NCI-H1092 (cell line): Measurements from ENCODE around the gene TAF6L.
A peak's percentile ranks its signal among the peaks of the same experiment; 100 is the strongest.
"Not testable (repeated sequence)": the region's sequence is repeated elsewhere in the genome, so short reads cannot be mapped to it uniquely, and the experiment has no call there.

Experiments used
- DNase-seq: peaks from one replicate; lab custom pipeline; 2025; lab: John Stamatoyannopoulos, UW

TAF6L gene

DNA sequence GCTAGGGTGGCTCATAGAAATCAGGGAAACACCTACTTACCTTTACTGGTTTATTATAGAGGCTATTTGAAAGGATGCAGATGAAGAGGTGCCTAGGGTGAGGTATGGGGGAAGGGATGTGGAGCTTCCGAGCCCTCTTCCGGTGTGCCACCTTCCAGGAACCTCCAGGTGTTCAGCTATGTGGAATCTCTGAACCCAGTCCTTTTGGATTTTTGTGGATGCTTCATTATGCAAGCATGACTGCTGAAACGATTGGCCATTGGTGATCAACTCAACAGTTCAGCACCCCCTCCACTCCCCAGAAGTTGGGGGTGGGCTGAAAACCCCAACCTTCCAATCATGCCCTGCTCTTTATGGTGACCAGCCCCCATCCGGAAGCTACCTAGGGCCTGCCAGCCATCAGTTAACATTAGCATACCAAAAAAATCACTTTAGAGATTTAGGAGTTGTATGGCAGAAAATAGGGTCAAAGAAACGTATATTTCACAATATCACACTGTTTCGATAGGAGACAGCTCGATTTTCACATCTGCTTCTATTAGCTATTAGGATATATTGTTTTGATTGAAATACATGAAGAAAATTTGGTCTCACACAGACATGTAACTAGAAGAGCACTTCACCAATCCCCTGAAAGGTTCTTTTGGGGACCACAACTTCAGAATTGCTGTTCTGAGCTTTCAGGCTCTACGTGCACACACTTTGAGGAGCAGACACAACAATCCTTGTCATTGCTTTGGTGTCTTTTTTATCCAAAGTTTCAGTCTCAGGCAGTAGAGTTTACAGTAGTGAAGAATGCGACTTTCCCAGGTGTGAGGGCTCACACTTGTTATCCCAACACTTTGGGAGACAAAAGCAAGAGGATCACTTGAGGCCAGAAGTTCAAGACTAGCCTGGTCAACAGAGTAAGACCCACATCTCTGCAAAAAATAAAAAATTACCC lies 13.1 kb upstream of the TAF6L start:
- no peak for DNase-seq

DNA sequence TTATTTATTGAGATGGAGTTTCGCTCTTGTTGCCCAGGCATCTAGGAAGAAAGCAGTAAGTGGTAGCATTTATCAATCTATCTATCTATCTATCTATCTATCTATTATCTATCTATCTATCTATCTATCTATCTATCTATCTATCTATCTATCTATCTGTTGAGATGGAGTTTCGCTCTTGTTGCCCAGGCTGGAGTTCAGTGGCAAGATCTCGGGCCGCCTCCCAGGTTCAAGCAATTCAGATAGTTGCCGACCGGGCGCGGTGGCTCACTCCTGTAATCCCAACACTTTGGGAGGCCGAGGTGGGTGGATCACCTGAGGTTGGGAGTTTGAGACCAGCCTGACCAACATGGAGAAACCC lies 10.3 kb upstream of the TAF6L start:
- DNase-seq, result not testable (repeated sequence)

DNA sequence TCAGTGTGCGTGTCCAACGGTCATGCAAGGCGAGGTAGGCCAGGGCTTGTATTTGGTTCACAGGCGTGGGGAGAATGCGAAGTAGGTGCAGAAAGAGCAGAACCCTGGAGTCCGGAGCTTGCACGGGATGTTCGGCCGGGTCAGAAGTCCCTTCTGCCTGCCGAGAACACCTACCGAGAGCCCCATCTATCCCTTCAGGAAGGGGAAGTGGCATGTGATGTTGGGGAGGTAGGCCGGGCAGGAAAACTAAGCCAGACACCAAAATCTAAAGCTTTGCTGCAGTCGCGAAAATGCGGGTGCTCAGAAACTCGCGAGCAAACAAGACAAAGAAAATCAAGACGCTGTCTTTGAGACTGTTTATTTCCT lies 435 bp upstream of the TAF6L start:
- DNase-seq, result no peak

DNA sequence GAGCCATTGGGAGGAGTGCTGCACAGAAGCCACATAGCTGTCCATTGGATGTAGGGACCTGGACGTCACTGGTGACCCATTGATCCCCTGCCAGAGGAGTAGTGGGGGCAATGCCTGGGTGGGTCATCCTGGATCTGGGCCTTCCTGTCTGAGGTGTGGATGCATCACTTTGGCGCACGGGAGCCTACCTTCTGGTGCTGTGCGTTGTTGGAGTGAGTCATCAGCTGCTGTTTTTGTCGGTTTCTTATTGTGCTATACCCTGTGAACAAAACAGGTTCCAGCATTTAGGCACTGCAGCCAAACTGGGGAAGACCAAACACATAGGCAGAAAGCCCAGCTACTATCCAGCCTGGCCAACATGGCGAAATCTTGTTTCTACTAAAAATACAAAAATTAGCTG lies 3.2 kb downstream of the TAF6L start:
- no peak for DNase-seq

DNA sequence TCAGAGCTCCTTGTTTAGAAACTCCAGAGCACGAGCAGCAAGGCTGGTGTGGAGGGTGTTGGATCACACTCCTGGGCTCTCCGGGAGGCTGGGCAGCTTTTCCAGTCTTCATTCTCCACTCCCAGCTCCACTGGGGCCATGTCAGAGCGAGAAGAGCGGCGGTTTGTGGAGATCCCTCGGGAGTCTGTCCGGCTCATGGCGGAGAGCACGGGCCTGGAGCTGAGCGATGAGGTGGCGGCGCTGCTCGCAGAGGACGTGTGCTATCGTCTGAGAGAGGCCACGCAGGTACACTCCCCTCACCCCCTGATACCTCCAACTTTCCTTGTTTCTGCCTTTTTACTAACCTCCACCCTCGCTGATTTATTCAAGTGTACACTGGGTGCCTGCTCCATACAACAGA lies 4.5 kb downstream of the TAF6L start:
- DNase-seq, result no peak

DNA sequence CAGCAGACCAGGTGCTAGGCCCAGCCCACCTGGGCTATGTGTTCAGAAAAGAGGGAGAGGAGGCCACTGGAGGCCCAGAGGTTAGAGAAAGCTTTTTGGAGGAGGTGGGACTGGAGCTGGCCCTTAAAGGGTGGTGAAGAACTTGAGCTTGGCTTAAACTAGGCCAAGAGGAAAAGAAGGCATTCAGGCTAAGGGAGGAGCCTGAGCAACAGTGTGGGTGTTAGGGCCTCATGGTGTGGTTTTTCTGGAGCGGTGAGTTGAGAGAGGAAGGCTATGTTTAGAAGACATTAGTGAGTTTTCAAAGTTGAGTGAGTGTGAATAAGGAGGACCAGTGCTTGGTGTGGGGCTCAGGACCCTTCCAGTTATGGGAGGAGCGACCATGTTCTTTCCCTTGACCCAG lies 6.2 kb downstream of the TAF6L start:
- no peak for DNase-seq

DNA sequence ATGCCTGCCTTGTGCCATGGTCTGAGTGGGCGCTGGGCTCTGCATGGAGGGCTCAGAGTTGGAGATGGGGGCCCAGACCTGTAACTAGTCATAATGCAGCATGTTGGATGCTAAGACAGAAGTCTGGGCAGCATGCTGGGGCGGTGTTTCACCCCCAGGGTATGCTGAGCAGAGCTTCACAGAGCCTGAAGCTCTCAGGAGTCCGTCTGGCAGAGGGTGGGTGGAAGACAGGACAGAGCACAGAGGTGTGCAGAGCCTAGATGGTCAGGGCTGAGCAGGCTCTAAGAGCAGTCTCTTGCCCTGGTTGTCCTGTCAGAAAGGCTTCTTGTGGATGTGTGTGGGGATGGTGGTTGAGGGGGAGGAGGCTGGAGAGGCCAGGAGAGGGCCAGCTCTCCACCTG lies 7.2 kb downstream of the TAF6L start:
- no peak for DNase-seq

DNA sequence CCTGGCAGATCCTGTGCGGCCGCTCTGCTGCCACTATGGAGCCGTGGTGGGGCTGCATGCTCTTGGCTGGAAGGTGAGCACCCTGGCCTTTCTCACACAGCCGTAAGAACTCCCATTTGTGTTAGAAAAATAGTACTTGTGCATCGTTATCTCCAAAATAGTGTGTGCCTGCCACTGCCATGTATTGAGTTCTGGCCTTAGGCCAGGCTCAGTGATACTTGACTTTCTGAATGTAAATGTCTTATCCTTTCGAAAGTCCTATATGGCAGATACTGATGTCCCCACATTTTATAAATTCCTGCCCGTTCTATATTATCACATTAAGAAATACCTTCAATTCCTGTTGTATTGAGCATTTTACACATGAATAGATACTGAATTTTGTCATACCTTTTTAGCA lies 11.6 kb downstream of the TAF6L start:
- DNase-seq, result no peak

DNA sequence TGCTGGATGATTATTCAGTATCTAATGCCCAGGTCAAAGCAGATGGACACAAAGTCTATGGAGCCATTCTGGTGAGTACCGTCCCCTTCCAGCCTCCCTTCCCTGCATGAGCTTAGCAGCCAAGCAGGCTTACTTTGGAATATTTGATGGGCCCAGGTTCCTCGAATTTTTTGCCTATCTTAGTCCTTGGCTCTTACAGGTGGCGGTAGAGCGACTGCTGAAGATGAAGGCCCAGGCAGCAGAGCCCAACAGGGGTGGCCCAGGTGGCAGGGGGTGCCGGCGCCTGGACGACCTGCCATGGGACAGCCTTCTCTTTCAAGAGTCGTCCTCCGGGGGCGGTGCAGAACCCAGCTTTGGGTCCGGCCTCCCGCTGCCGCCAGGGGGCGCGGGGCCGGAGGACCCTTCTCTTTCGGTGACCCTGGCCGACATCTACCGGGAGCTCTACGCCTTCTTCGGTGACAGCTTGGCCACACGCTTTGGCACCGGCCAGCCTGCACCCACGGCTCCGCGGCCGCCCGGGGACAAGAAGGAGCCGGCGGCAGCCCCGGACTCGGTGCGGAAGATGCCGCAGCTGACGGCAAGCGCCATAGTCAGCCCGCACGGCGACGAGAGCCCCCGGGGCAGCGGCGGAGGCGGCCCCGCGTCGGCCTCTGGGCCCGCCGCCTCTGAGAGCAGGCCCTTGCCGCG lies 15.3 kb downstream of the TAF6L start:
- peak; percentile 82 for DNase-seq

DNA sequence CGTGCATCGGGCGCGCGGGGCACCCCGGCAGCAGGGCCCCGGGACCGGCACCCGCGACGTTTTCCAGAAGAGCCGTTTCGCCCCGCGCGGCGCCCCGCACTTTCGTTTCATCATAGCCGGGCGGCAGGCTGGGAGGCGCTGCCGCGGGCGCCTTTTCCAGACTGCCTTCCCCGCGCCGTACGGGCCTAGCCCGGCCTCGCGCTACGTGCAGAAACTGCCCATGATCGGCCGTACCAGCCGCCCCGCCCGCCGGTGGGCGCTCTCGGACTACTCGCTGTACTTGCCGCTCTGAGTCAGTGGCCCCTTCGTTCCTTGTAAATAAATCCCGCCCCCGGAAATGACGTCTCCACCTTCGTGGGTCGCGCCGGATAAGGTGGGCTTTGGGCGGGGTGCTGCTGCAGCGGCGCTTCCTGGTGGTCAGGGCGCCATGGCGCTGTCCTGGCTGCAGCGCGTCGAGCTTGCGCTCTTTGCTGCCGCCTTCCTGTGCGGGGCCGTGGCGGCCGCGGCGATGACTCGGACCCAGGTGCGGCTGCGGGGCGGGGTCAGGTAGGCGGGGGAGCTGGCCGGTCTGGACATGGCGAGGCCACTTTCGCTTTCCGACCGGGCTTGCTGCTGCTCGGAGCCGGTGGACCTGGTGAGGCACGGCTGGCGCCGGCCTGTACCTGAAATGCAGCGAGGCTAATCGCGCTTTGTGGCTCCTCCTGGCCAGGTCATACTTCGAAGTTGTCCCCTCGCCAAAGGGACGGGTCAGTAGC lies 16.0 kb downstream of the TAF6L start, which contains the start of gene TMEM179B:
TSS of gene TMEM179B (plus strand) at position 398 of the 755 bp plus-strand sequence. CDS start at position 428, 30 bp downstream.
- peak; percentile 99 for DNase-seq

DNA sequence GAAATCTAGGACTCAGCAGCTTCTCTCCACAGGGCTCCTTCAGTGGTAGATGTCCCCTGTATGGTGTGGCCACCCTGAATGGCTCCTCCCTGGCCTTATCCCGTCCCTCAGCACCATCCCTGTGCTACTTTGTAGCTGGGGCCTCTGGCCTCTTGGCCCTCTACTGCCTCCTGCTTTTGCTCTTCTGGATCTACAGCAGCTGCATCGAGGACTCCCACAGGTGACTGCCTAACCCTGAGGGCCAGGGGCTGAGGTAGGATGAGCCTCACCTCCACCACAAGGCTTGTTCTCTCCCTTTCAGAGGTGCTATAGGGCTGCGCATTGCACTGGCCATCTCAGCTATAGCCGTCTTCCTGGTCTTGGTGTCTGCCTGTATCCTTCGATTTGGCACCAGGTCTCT lies 17.8 kb downstream of the TAF6L start:
- DNase-seq, result no peak

DNA sequence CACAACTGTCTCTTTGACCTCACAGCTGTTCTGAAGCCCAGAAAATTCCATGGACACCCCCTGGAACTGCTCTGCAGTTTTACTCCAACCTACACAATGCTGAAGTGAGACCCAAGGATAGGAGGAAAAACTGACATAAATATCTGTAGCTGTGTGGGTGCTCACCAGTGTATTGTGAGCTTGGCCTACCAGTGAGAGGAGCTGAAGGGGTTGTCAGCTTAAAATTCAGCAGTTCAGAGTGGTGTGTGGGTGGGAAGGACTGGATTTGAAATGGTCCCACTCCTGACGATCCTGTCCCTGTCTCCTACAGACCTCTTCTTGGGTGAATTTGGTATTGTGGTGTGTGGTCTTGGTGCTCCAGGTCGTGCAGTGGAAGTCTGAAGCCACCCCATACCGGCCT lies 18.4 kb downstream of the TAF6L start:
- DNase-seq, result no peak

DNA sequence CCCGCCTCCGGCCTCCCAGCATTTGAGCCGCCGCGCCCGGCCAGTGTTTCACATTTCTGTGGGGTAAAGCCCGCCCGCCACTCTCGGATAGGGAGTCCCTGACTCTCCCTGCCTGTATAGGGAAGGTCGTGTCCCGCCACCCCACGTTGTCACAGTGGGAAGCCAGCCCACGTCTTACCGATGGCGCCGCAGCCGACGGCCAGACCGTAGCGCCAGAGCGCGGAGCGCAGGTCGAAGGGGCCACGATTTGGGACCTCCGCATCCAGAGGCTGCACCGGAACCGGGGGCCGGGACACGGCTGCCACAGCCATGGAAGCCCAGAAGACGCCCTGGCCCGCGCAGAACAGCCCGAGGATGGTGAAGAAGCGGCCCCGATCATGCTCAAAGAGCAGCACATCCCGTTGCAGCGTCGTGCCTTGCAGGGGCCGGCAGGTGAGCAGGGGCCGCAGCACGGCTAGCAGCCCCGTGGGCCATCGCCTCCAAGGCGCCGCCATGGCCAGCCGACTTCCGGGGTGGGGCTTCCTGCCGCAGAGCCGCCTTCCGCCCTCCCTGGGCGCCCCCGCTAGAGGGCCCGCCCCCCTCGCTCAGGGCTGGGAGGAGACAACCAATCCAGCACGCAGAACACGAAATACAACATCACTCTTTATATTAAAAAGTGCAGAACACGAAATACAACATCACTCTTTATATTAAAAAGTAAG lies 20.5 kb downstream of the TAF6L start, which contains the start of gene TMEM223:
TSS of gene TMEM223 (minus strand) at position 506 of the 701 bp plus-strand sequence. CDS start at position 494, 12 bp downstream.
- DNase-seq, result peak; percentile 76

DNA sequence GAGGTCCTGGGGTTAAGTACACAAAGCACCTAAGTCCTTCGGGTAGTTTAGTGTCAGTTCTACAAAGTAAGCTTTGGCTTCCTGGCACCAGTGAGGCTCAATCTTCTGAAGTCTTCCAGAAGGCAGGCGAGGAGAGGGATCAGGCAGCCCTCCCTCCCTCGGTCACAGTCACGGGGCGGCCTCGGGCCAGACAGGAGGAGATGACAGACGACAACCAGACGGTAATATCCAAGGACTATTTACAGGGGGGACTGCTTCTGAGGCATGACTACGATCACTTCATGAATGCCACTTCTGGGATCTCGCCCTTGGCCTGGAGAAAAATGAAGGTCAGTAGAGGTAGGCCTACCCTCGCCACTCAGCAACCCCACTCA lies 21.0 kb downstream of the TAF6L start:
- no peak for DNase-seq

DNA sequence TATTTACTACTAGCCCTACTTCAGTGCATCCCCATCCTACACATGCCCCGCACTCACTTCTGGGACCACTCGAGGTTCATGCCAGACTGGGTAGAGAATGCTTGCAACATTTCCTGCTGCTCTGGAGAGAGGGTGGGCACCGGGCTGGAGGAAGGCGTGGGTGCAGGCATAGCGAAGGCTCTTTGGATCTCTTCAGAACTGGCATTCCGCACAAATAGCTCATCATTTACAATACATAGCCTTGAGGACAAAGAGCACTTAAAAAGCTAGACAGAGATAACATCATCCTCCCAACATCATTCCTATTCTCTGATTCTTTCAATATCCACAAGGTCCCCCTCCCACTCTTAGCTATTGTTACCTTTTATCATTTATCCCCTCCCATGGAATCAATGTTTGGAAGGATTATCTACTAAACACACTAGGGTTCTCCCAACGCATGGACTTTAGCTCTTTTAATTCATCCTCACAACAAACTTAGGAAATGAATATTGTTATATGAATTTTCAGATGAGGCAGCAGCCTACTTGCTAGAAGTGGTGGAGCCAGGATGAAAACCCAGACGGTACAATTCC lies 23.1 kb downstream of the TAF6L start:
- DNase-seq, result no peak

DNA sequence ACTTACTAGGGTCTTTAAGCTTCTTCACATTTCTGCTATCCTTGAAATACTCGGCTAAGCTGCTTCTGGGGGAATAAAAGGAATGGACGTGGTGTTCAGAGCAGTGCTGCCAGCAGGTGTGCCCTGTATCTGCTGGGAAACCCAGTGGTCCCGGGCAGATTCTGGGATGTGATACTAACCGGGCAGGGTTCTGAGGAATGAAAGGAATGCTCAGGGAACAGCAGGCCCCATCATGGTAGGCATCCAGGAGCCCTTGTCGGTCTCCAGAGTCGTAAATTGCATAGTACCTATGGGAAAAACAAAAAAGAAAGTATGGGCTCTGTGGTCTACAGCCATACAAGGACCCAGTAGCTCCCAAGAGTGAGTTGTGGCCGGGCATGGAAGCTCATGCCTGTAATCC lies 25.1 kb downstream of the TAF6L start:
- DNase-seq, result no peak

DNA sequence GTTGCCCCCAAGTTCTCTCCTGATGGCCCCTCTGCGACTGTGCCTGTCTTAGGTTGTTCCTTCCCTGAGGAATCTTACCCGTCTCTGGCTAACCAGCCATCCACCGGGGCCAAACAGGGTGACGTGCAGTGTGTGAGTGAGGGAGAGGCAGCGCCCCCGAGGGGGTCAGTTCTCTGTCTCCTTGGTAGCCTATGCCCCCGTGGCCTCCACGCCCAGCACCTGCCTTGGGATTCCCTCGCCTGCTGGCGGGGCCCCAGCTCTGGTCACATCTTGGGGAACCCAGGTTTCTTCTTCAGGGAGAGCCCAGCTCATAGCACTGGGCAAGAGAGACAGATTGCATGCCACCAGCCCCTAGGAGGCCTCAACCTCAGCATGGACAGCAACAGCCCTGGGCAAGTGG lies 28.3 kb downstream of the TAF6L start:
- DNase-seq, result no peak

DNA sequence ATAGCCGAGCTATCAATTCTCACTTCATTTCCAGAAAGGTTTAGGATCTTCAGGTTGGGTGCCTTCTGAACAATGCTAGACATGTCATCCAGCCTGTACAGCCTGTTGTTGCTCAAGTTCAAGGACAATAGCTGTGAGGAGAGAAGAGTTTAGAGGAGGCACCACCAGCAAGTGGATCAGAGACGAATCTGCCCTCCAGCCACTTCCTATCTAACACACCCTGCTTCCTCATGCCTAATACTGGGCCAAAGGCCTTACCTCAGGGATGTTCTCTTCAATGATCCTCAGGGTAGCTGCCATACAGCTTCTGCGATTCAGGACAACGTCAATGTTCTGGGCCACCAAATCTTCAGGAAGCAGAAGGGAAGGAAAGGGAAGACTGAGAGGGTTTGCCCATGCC lies 29.9 kb downstream of the TAF6L start:
- no peak for DNase-seq

DNA sequence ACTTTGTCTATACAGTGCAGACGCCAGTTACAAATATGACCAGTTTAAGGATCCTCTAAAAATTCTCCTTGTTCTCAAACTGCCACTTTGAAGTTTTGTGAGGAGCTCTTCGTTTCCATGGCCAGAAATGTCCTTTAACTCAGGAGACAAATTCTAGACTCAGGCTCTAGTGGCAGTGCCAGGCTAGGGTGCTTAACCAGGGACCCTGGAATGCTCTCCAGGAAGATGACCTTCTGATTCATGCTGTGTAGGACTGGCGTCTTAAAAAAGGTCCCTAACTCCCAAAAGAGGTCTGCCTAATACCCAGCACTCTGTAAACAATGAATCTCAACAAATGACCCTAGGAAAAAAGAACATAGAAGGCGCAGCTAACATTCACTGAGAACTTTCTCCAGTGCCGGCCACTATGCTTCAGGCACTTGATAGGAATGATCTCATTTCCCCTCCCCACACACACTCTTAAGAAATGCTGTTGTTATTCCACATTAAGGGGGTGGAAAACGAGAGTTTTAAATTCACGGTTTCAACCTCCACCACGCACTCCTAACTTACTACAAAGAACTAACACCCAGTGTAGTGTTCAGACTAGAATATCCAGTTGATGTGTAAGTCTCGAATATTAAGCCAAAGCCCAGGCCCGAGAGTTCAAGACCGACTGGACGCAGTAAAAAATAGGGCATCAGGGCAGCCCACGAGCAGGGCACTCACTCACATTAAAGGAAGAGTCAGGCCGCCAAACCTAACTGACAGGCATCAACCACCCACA lies 33.3 kb downstream of the TAF6L start:
- DNase-seq, result no peak

DNA sequence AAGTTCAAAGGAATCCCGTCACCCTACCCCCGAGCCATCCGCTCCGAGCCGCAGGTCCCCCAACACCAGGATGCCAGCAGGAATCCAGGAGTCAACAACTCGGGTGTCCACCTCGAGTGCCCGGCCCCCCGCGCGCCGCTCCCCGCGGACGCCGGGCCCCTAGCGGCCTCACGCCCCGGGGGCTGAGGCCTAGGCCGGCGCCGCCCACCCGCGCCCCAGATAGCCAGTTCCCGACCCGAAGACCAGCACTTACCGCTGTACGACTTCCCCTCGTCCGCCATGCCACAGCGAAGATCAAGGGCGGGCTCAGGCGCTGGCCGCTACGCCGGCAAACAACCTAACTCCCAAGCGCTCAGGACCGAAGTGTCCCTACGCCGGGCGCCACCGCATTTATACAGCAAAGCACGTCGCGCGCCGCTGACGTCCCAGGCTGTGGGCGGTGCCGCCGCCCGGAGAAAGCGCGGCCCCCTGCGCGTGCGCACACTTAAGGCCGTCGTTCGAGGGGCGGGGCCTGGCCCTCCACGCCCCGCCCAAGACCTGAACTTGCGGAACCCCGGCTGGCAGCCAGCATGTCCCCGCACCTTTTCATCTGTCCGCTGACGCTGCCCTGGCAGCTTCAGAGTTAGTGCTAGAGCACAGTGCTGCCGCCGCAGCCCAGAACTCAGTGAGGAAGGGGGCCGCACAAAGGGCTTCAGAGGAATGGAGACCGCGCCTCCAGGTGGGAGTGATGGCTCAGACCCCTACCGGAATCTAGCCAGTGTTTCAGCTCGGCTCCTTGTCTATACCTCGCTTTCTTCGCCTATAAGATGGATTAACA lies 34.1 kb downstream of the TAF6L start, which contains the start of gene NXF1:
TSS of gene NXF1 (minus strand) at position 365 of the 817 bp plus-strand sequence. CDS start at position 281, 84 bp downstream.
- DNase-seq, result peak; percentile 96
